H1 (cell line): ENCODE measurements around the gene SIX3. TPM values are rescaled to one million over a fixed set of nuclear protein-coding genes. Genes with fewer than 3 reads are reported as not detected.
A peak's percentile ranks its signal among the peaks of the same experiment; 100 is the strongest.

Source experiments
- CTCF ChIA-PET: fragments of 300-600 bp; sonication (Branson Sonifier 250); formaldehyde crosslinking; loops from one replicate; lab custom pipeline; 2021; ENCODE audit not compliant: partially characterized antibody; lab: Charles Lee
- POLR2A ChIA-PET: fragments of 300-600 bp; sonication (Branson Sonifier 250); formaldehyde crosslinking; loops from one replicate; lab custom pipeline; 2021; ENCODE audit warnings: inconsistent platforms; ENCODE audit not compliant: partially characterized antibody; lab: Charles Lee
- DNase-seq, 2 experiments: peaks; one replicate each; pipeline versions ENCODE4 v3.0.0 to v3.0.0-alpha.2; 2010 to 2022; ENCODE audit warnings: low spot score in 2 of 2, low read depth in 1 of 2, mixed read lengths in 1 of 2
- FAIRE-seq: peaks from 2 replicates; lab custom pipeline; 2011; peaks lifted over from hg19 to GRCh38; lab: Jason Lieb, UNC
- H2AFZ ChIP-seq: 2 replicates; pipeline ENCODE4 v1.8.1; 2012; ENCODE audit warnings: low read length, inconsistent platforms
- H2AK5ac ChIP-seq: 2 replicates; pipeline ENCODE4 v1.6.1; 2013; ENCODE audit warnings: low read depth, low read length
- H2BK120ac ChIP-seq: replicated peaks from 2 replicates; pipeline ENCODE3; 2013; ENCODE audit warnings: low read depth, low read length, inconsistent platforms
- H2BK12ac ChIP-seq: 2 replicates; pipeline ENCODE4 v1.6.1; 2013; ENCODE audit warnings: low read depth, low read length
- H2BK15ac ChIP-seq: 2 replicates; pipeline ENCODE4 v1.6.1; 2013; ENCODE audit warnings: low read length
- H2BK20ac ChIP-seq: 2 replicates; pipeline ENCODE4 v1.6.1; 2013; ENCODE audit warnings: low read length
- H2BK5ac ChIP-seq: 2 replicates; pipeline ENCODE4 v1.6.1; 2013; ENCODE audit warnings: low read depth, low read length
- H3K14ac ChIP-seq: 2 replicates; pipeline ENCODE4 v1.6.1; 2013; ENCODE audit warnings: inconsistent platforms; ENCODE audit not compliant: insufficient read length
- H3K18ac ChIP-seq: 2 replicates; pipeline ENCODE4 v1.6.1; 2013; ENCODE audit warnings: low read length; ENCODE audit errors: extremely low read depth
- H3K23ac ChIP-seq: 2 replicates; pipeline ENCODE4 v1.6.1; 2013; ENCODE audit warnings: inconsistent platforms; ENCODE audit not compliant: insufficient read length
- H3K23me2 ChIP-seq: 2 replicates; pipeline ENCODE4 v1.6.1; 2013; ENCODE audit warnings: low read depth, low read length
- H3K27ac ChIP-seq: 2 replicates; pipeline ENCODE4 v1.6.1; 2011; ENCODE audit warnings: low read depth, low read length, inconsistent platforms
- H3K27me3 ChIP-seq, 4 experiments: replicated peaks in 1 of 4; 1 replicate in 1 of 4; 2 replicates in 3 of 4; pipeline versions ENCODE4 v1.6.1 to v1.8.1; 2011 to 2013; ENCODE audit warnings: low read length in 3 of 4, mild to moderate bottlenecking in 3 of 4, inconsistent platforms in 2 of 4, mixed read lengths in 2 of 4, moderate library complexity in 1 of 4; ENCODE audit not compliant: control insufficient read depth in 3 of 4, insufficient read depth in 3 of 4; ENCODE audit errors: extremely low read depth in 1 of 4
- H3K36me3 ChIP-seq, 4 experiments: 2 replicates each; pipeline versions ENCODE4 v1.6.1 to v1.8.1; 2011 to 2013; ENCODE audit warnings: mild to moderate bottlenecking in 4 of 4, low read length in 3 of 4, moderate library complexity in 2 of 4, control low read depth in 1 of 4, inconsistent platforms in 1 of 4; ENCODE audit not compliant: insufficient read depth in 4 of 4, control insufficient read depth in 2 of 4
- H3K4ac ChIP-seq: replicated peaks from 2 replicates; pipeline ENCODE3; 2013; ENCODE audit warnings: low read length, low read depth, mixed read lengths, inconsistent platforms; ENCODE audit not compliant: insufficient read length
- H3K4me1 ChIP-seq, 4 experiments: replicated peaks in 1 of 4; 1 replicate in 1 of 4; 2 replicates in 3 of 4; pipeline versions ENCODE4 v1.6.1 to v1.8.1; 2011 to 2013; ENCODE audit warnings: low read length in 3 of 4, inconsistent platforms in 2 of 4, mixed read lengths in 1 of 4; ENCODE audit not compliant: insufficient read depth in 4 of 4, control insufficient read depth in 3 of 4
- H3K4me2 ChIP-seq, 2 experiments: 2 replicates each; pipeline versions ENCODE4 v1.6.1 to v1.8.1; 2011 to 2013; ENCODE audit warnings: low read depth in 2 of 2, low read length in 2 of 2, control low read depth in 1 of 2, inconsistent platforms in 1 of 2, mild to moderate bottlenecking in 1 of 2; ENCODE audit not compliant: insufficient read depth in 1 of 2
- H3K4me3 ChIP-seq, 4 experiments: fragments of 200-600, 300-600 bp in 1 of 4; sonication (generic), shearing (Covaris generic), sonication (Bioruptor Twin) in 1 of 4; 2 replicates each; pipeline versions ENCODE4 v1.5.1 to v1.8.1; 2011 to 2016; ENCODE audit warnings: low read length in 4 of 4, low read depth in 3 of 4, control low read depth in 2 of 4, inconsistent platforms in 2 of 4, mild to moderate bottlenecking in 2 of 4, mixed read lengths in 1 of 4, moderate library complexity in 1 of 4; ENCODE audit not compliant: insufficient read depth in 2 of 4; ENCODE audit errors: extremely low read depth in 1 of 4
- H3K56ac ChIP-seq: replicated peaks from 2 replicates; pipeline ENCODE3; 2013; ENCODE audit warnings: low read depth, mild to moderate bottlenecking, mixed read lengths, low read length, inconsistent platforms; ENCODE audit not compliant: insufficient read length
- H3K79me1 ChIP-seq: 2 replicates; pipeline ENCODE4 v1.6.1; 2013; ENCODE audit warnings: low read depth, low read length, control low read depth
- H3K79me2 ChIP-seq, 2 experiments: 2 replicates each; pipeline versions ENCODE4 v1.6.1 to v1.8.1; 2012 to 2013; ENCODE audit warnings: low read length in 2 of 2, mild to moderate bottlenecking in 2 of 2, inconsistent platforms in 1 of 2; ENCODE audit not compliant: insufficient read depth in 2 of 2, control insufficient read depth in 1 of 2
- H3K9ac ChIP-seq, 4 experiments: replicated peaks in 1 of 4; 1 replicate in 1 of 4; 2 replicates in 3 of 4; pipeline versions ENCODE4 v1.6.1 to v1.8.1; 2011 to 2013; ENCODE audit warnings: low read depth in 3 of 4, low read length in 3 of 4, control low read depth in 2 of 4, mild to moderate bottlenecking in 2 of 4, moderate library complexity in 2 of 4, inconsistent platforms in 1 of 4; ENCODE audit errors: extremely low read depth in 1 of 4
- H3K9me3 ChIP-seq, 2 experiments: 2 replicates each; pipeline versions ENCODE4 v1.6.1 to v1.8.1; 2012 to 2013; ENCODE audit warnings: mild to moderate bottlenecking in 2 of 2, moderate library complexity in 2 of 2, control low read depth in 1 of 2, inconsistent platforms in 1 of 2, low read depth in 1 of 2, low read length in 1 of 2, mixed read lengths in 1 of 2; ENCODE audit not compliant: insufficient read depth in 2 of 2
- H4K20me1 ChIP-seq, 2 experiments: replicated peaks in 1 of 2; 2 replicates each; pipeline versions ENCODE3 to v1.8.1; 2011 to 2013; ENCODE audit warnings: inconsistent platforms in 2 of 2, low read length in 2 of 2, mild to moderate bottlenecking in 1 of 2; ENCODE audit not compliant: insufficient read depth in 2 of 2, control insufficient read depth in 1 of 2
- H4K5ac ChIP-seq: 2 replicates; pipeline ENCODE4 v1.6.1; 2013; ENCODE audit warnings: low read length, low read depth, mixed read lengths, inconsistent platforms; ENCODE audit not compliant: insufficient read length
- H4K8ac ChIP-seq: 2 replicates; pipeline ENCODE4 v1.8.0; 2013; ENCODE audit warnings: mild to moderate bottlenecking, moderate library complexity, low read length, inconsistent platforms; ENCODE audit not compliant: insufficient read depth; ENCODE audit errors: extremely low read depth
- H4K91ac ChIP-seq: replicated peaks from 2 replicates; pipeline ENCODE3; 2013; ENCODE audit warnings: low read length, mixed read lengths, inconsistent platforms; ENCODE audit not compliant: insufficient read length
- BRCA1 ChIP-seq: IDR thresholded peaks from 2 replicates; pipeline ENCODE4 v1.6.1; 2012; ENCODE audit warnings: low read depth, low read length, improper control_type of control experiment
- CBX8 ChIP-seq: fragments of 300-800, 300-1000 bp; sonication (generic); IDR thresholded peaks from 2 replicates; pipeline ENCODE4 v1.7.1; 2016; ENCODE audit warnings: low read depth, low read length, borderline replicate concordance
- CREB1 ChIP-seq: IDR thresholded peaks from 2 replicates; pipeline ENCODE4 v1.6.1; 2012; ENCODE audit warnings: inconsistent platforms
- EZH2 ChIP-seq: fragments of 200-600 bp; sonication (generic); IDR thresholded peaks from 2 replicates; pipeline ENCODE4 v1.7.1; 2012; ENCODE audit warnings: low read depth, mild to moderate bottlenecking, moderate library complexity, low read length, inconsistent platforms; ENCODE audit not compliant: severe bottlenecking
- POLR2A ChIP-seq, 2 experiments: IDR thresholded peaks; 1 replicate in 1 of 2; 2 replicates in 1 of 2; pipeline ENCODE4 v1.6.1; 2011; ENCODE audit warnings: low read depth in 2 of 2, low read length in 2 of 2, mild to moderate bottlenecking in 2 of 2; ENCODE audit errors: control extremely low read depth in 1 of 2
- SP1 ChIP-seq: IDR thresholded peaks from 2 replicates; pipeline ENCODE4 v1.6.1; 2011; ENCODE audit warnings: low read depth, low read length
- SRF ChIP-seq: IDR thresholded peaks from 2 replicates; pipeline ENCODE4 v1.6.1; 2011; ENCODE audit warnings: mild to moderate bottlenecking, low read depth, low read length, moderate library complexity
- SUZ12 ChIP-seq: fragments of 200-600 bp; sonication (generic); IDR thresholded peaks from 2 replicates; pipeline ENCODE4 v1.6.1; 2012; ENCODE audit warnings: mild to moderate bottlenecking, inconsistent platforms, low read length, moderate library complexity, mixed read lengths
- WGBS, 2 experiments: shearing (Covaris generic) in 1 of 2; methylation state at CpG; one replicate each; pipeline versions ENCODE4 v1.1.6 to v1.1.7; 2013 to 2015; ENCODE audit warnings: low lambda C conversion rate in 2 of 2, mixed read lengths in 2 of 2, inconsistent platforms in 1 of 2, low coverage in 1 of 2, missing lambda C conversion rate in 1 of 2; ENCODE audit not compliant: insufficient replicate concordance in 2 of 2, insufficient coverage in 1 of 2, insufficient read length in 1 of 2; ENCODE audit errors: extremely low coverage in 1 of 2, missing lambda C conversion rate in 1 of 2; 5-methylcytosine and 5-hydroxymethylcytosine counted together
- polyA plus RNA-seq, 7 experiments: library from polyadenylated mRNA; depleted of rRNA in 3 of 7; stranded (reverse) in 5 of 7; unstranded in 2 of 7; fragments of >200 nt in 5 of 7; fragments of 200-250 nt in 2 of 7; gene quantifications; 1 replicate in 5 of 7; 2 replicates in 1 of 7; 4 replicates in 1 of 7; pipeline versions ENCODE4 v1.2.1 to v1.2.3, GENCODE V29; 2011 to 2013; ENCODE audit warnings: missing spikeins in 2 of 7, mixed read lengths in 2 of 7
- total RNA-seq: library from RNA; stranded (reverse); fragmentation: NEBNext Ultra II Directional; extraction: Animal tissue kit (Norgen Biotek cat#: 25700); gene quantifications from 2 replicates; pipeline ENCODE4 v1.2.1, GENCODE V29; 2021
- TF ChIP-seq, protein P1 (sequence below), 3 experiments: IDR thresholded peaks; 1 replicate in 2 of 3; 2 replicates in 1 of 3; pipeline versions ENCODE4 v1.5.1 to v1.6.1; 2011; ENCODE audit warnings: low read length in 3 of 3, mild to moderate bottlenecking in 3 of 3, inconsistent platforms in 2 of 3, low read depth in 1 of 3, moderate library complexity in 1 of 3; ENCODE audit not compliant: insufficient read depth in 1 of 3; ENCODE audit errors: control extremely low read depth in 1 of 3

SIX3 gene
- total and polyA plus RNA-seq, 2 of the 8 experiments (the other 6 are each of a cell fraction or from before 2014, with no cell fraction given), result 0.02 to 0.19 TPM

GRCh38 chr2:44930274-44931197, 11.0 kb upstream of the SIX3 start:
- Histone ChIP-seq H3K4ac (no peak overlapping the region), H3K56ac (no peak overlapping the region), H2BK15ac (no peak overlapping the region), H3K4me2 (peak overlapping the region; percentile 72 to 78), H3K9ac (no peak overlapping the region), H3K14ac (no peak overlapping the region), H4K91ac (no peak overlapping the region), H3K27ac (no peak overlapping the region), H3K23me2 (peaks cover 24% of the 10 kb centered on the region; the same call in 1 of the 2 replicates), H2BK5ac (no peak overlapping the region), H3K79me1 (no peaks in the 10 kb centered on the region), H4K5ac (no peak overlapping the region), H3K23ac (no peak overlapping the region), H4K8ac (no peak overlapping the region), H3K79me2 (no peaks in the 10 kb centered on the region), H3K36me3 (no peaks in the 10 kb centered on the region; a peak in 1 of 8 replicates), H4K20me1 (peaks cover 0 to 3% of the 10 kb centered on the region in 2 experiments), H2BK120ac (no peak overlapping the region), H3K18ac (no peak overlapping the region), H3K4me1 (peaks cover 15 to 47% (median 26%) of the 10 kb centered on the region in 4 experiments), H2BK20ac (no peak overlapping the region), H3K27me3 (peaks cover 74 to 98% (median 90%) of the 10 kb centered on the region in 4 experiments), H3K9me3 (no peaks in the 10 kb centered on the region; a peak in 1 of 4 replicates), H2AFZ (no peak overlapping the region), H2BK12ac (no peak overlapping the region), H3K4me3 (peak overlapping the region; percentile 10 to 53 (median 22); a peak in 5 of 8 replicates), H2AK5ac (no peak overlapping the region)
- WGBS, 2 experiments, result 3% methylated on average over 27 of the region's 28 CpGs; no CpG with 5 or more reads in 1 of the 2 experiments
- DNase-seq (peak in 1 of 2 experiments; percentile 64), FAIRE-seq (no peak)
- ChIA-PET POLR2A (interaction anchor here (0.5 to 2.1 kb wide), 8 partner anchors 7 to 129 kb away, joined by 3 to 9 read pairs (median 4); partner anchors contain the start of gene SIX2), CTCF (interaction anchor here (0.9 to 5.0 kb wide), 5 partner anchors 12 to 160 kb away, joined by 3 to 28 read pairs (median 4); no protein-coding TSS in a partner anchor)
- TF ChIP-seq BRCA1 (no peak), SP1 (peak; percentile 25; the same call in 1 of the 2 replicates), CREB1 (no peak), SRF (no peak), CBX8 (peak; percentile 99), POLR2A (IDR thresholded peaks at IDR 0.05; ENCODE audit: control extremely low read depth in 1 of 2, low read depth in 2 of 2, low read length in 2 of 2) (no peak), EZH2 (peak; percentile 82), SUZ12 (peak; percentile 86; the same call in 1 of the 2 replicates)
- TF ChIP-seq, protein P1, sequence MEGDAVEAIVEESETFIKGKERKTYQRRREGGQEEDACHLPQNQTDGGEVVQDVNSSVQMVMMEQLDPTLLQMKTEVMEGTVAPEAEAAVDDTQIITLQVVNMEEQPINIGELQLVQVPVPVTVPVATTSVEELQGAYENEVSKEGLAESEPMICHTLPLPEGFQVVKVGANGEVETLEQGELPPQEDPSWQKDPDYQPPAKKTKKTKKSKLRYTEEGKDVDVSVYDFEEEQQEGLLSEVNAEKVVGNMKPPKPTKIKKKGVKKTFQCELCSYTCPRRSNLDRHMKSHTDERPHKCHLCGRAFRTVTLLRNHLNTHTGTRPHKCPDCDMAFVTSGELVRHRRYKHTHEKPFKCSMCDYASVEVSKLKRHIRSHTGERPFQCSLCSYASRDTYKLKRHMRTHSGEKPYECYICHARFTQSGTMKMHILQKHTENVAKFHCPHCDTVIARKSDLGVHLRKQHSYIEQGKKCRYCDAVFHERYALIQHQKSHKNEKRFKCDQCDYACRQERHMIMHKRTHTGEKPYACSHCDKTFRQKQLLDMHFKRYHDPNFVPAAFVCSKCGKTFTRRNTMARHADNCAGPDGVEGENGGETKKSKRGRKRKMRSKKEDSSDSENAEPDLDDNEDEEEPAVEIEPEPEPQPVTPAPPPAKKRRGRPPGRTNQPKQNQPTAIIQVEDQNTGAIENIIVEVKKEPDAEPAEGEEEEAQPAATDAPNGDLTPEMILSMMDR (IDR thresholded peaks at IDR 0.05; ENCODE audit: control extremely low read depth in 1 of 3, insufficient read depth in 1 of 3, low read depth in 1 of 3, low read length in 3 of 3), result no peak
